CD14-positive monocyte (primary cell): ENCODE data around the gene CYP46A1. TPM values are rescaled to one million over a fixed set of nuclear protein-coding genes. Genes with fewer than 3 reads are reported as not detected.

Source experiments
- DNase-seq, 3 donors: peaks; one replicate each; pipeline ENCODE4 v3.0.0-alpha.2; 2011 to 2022
- H2AFZ ChIP-seq: 2 replicates; pipeline ENCODE4 v1.6.0; 2012; ENCODE audit warnings: mild to moderate bottlenecking, low read depth, low read length, inconsistent platforms; ENCODE audit not compliant: insufficient read depth, poor library complexity, severe bottlenecking
- H3K27ac ChIP-seq, 2 donors: 1 replicate in 1 of 2; 2 replicates in 1 of 2; pipeline ENCODE4 v1.5.1; 2012 to 2013; ENCODE audit warnings: low read length in 2 of 2, control low read depth in 1 of 2, inconsistent platforms in 1 of 2, low read depth in 1 of 2, mild to moderate bottlenecking in 1 of 2
- H3K27me3 ChIP-seq, 2 donors: one replicate each; pipeline versions ENCODE4 v1.6.0 to v1.6.1; 2011 to 2013; ENCODE audit warnings: low read length in 2 of 2; ENCODE audit not compliant: control insufficient read depth in 2 of 2, insufficient read depth in 2 of 2
- H3K36me3 ChIP-seq, 2 donors: replicated peaks in 1 of 2; 1 replicate in 1 of 2; 2 replicates in 1 of 2; pipeline versions ENCODE4 v1.5.1 to v1.6.1; 2012 to 2013; ENCODE audit warnings: low read length in 2 of 2, control low read depth in 1 of 2, inconsistent platforms in 1 of 2, mild to moderate bottlenecking in 1 of 2; ENCODE audit not compliant: insufficient read depth in 2 of 2, control insufficient read depth in 1 of 2
- H3K4me1 ChIP-seq, 2 donors: 1 replicate in 1 of 2; 2 replicates in 1 of 2; pipeline versions ENCODE4 v1.5.1 to v1.6.1; 2012 to 2013; ENCODE audit warnings: low read length in 2 of 2, control low read depth in 1 of 2, inconsistent platforms in 1 of 2, mild to moderate bottlenecking in 1 of 2, moderate library complexity in 1 of 2; ENCODE audit not compliant: insufficient read depth in 2 of 2, control insufficient read depth in 1 of 2
- H3K4me2 ChIP-seq: replicated peaks from 2 replicates; pipeline ENCODE3; 2012; ENCODE audit warnings: low read length, moderate library complexity, mild to moderate bottlenecking; ENCODE audit not compliant: poor library complexity, severe bottlenecking; ENCODE audit errors: extremely low read depth
- H3K4me3 ChIP-seq, 3 experiments: fragments of 200-600 bp in 1 of 3; sonication (generic) in 1 of 3; replicated peaks in 1 of 3; 1 replicate in 2 of 3; 2 replicates in 1 of 3; pipeline ENCODE4 v1.5.1; 2011 to 2013; ENCODE audit warnings: low read length in 3 of 3, mild to moderate bottlenecking in 3 of 3, control low read depth in 2 of 3, low read depth in 2 of 3, inconsistent platforms in 1 of 3, moderate library complexity in 1 of 3
- H3K79me2 ChIP-seq: 2 replicates; pipeline ENCODE4 v1.6.0; 2012; ENCODE audit warnings: mild to moderate bottlenecking, control low read depth, inconsistent platforms, low read length, moderate library complexity; ENCODE audit not compliant: insufficient read depth
- H3K9ac ChIP-seq: 2 replicates; pipeline ENCODE4 v1.6.0; 2017; ENCODE audit warnings: low read length, mild to moderate bottlenecking; ENCODE audit not compliant: insufficient read depth, poor library complexity, severe bottlenecking
- H3K9me3 ChIP-seq, 2 donors: replicated peaks in 1 of 2; 1 replicate in 1 of 2; 2 replicates in 1 of 2; pipeline versions ENCODE4 v1.5.1 to v1.6.1; 2012 to 2013; ENCODE audit warnings: low read length in 2 of 2, control low read depth in 1 of 2; ENCODE audit not compliant: control insufficient read depth in 1 of 2, insufficient read depth in 1 of 2
- H4K20me1 ChIP-seq: 2 replicates; pipeline ENCODE4 v1.6.0; 2012; ENCODE audit warnings: mild to moderate bottlenecking, low read length, control low read depth, moderate library complexity; ENCODE audit not compliant: insufficient read depth
- H3K27ac Mint-ChIP-seq, 7 donors: one replicate each; pipeline ENCODE4 v1.8.0; 2020; ENCODE audit warnings: mild to moderate bottlenecking in 7 of 7, mixed read lengths in 7 of 7, moderate library complexity in 6 of 7, inconsistent platforms in 2 of 7
- H3K27me3 Mint-ChIP-seq, 3 donors: one replicate each; pipeline ENCODE4 v1.8.0; 2021 to 2022; ENCODE audit warnings: low read depth in 3 of 3, mild to moderate bottlenecking in 3 of 3, mixed read lengths in 3 of 3, moderate library complexity in 3 of 3, inconsistent platforms in 1 of 3
- H3K36me3 Mint-ChIP-seq, 2 donors: one replicate each; pipeline ENCODE4 v1.8.0; 2020; ENCODE audit warnings: mixed read lengths in 2 of 2, inconsistent platforms in 1 of 2, mild to moderate bottlenecking in 1 of 2
- H3K4me1 Mint-ChIP-seq: one replicate; pipeline ENCODE4 v1.8.0; 2020; ENCODE audit warnings: mild to moderate bottlenecking, mixed read lengths
- H3K4me3 Mint-ChIP-seq, 2 donors: one replicate each; pipeline ENCODE4 v1.8.0; 2020; ENCODE audit warnings: mild to moderate bottlenecking in 2 of 2, mixed read lengths in 2 of 2, moderate library complexity in 1 of 2
- H3K9me3 Mint-ChIP-seq, 7 donors: one replicate each; pipeline ENCODE4 v1.8.0; 2020 to 2022; ENCODE audit warnings: mixed read lengths in 7 of 7, mild to moderate bottlenecking in 6 of 7, moderate library complexity in 6 of 7, inconsistent platforms in 2 of 7
- WGBS: methylation state at CpG from one replicate; pipeline ENCODE4 v1.1.5; 2013; ENCODE audit warnings: missing lambda C conversion rate; ENCODE audit not compliant: insufficient coverage; 5-methylcytosine and 5-hydroxymethylcytosine counted together
- intact Hi-C, 2 donors: fragments of 100-400 bp; cut with micrococcal nuclease; formaldehyde crosslinking; loops; one replicate each; pipeline versions ENCODE4 v1.15.0 to v1.15.1; 2023
- polyA plus RNA-seq, 3 donors: library from polyadenylated mRNA; depleted of rRNA in 1 of 3; unstranded in 2 of 3; stranded (reverse) in 1 of 3; fragments of 300-500 nt in 2 of 3; fragments of >200 nt in 1 of 3; fragmentation: Illumina TruSeq in 2 of 3; gene quantifications; 1 replicate in 2 of 3; 2 replicates in 1 of 3; pipeline ENCODE4 v1.2.3, GENCODE V29; 2012 to 2021
- TF ChIP-seq, protein P1 (sequence below): fragments of 200-600 bp; IDR thresholded peaks from one replicate; pipeline ENCODE4 v1.8.0; 2022; ENCODE audit warnings: antibody characterized with exemption, mild to moderate bottlenecking

Gene CYP46A1
- polyA plus RNA-seq, 3 donors, result not detected

- H3K79me2 ChIP-seq, result no peaks in the 10 kb centered on the region
- H3K9me3 ChIP-seq, result peaks cover 21 to 28% of the 10 kb centered on the region in 2 donors
- no peaks in the 10 kb centered on the region for H3K36me3 ChIP-seq
- H3K27ac Mint-ChIP-seq, result no peak overlapping the region
- no peak overlapping the region for H3K4me3 ChIP-seq
- no CpG with 5 or more reads among the region's 3 CpGs for WGBS
- intact Hi-C loops, result no loop called here
- H3K27me3 Mint-ChIP-seq, result peaks cover 0 to 8% (median 2%) of the 10 kb centered on the region in 3 donors
- peaks cover 0 to 2% of the 10 kb centered on the region in 2 donors for H3K27me3 ChIP-seq
- peaks cover 5% of the 10 kb centered on the region for H3K4me1 Mint-ChIP-seq
- TF ChIP-seq, protein P1, sequence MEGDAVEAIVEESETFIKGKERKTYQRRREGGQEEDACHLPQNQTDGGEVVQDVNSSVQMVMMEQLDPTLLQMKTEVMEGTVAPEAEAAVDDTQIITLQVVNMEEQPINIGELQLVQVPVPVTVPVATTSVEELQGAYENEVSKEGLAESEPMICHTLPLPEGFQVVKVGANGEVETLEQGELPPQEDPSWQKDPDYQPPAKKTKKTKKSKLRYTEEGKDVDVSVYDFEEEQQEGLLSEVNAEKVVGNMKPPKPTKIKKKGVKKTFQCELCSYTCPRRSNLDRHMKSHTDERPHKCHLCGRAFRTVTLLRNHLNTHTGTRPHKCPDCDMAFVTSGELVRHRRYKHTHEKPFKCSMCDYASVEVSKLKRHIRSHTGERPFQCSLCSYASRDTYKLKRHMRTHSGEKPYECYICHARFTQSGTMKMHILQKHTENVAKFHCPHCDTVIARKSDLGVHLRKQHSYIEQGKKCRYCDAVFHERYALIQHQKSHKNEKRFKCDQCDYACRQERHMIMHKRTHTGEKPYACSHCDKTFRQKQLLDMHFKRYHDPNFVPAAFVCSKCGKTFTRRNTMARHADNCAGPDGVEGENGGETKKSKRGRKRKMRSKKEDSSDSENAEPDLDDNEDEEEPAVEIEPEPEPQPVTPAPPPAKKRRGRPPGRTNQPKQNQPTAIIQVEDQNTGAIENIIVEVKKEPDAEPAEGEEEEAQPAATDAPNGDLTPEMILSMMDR, result no peak
- no peaks in the 10 kb centered on the region for H3K4me1 ChIP-seq
- H2AFZ ChIP-seq, result no peak overlapping the region
- no peak overlapping the region for H3K4me2 ChIP-seq
- H3K27ac ChIP-seq, result no peak overlapping the region
- peaks cover 0 to 4% of the 10 kb centered on the region in 2 donors for H3K36me3 Mint-ChIP-seq
- peaks cover 13 to 34% (median 22%) of the 10 kb centered on the region in 7 donors for H3K9me3 Mint-ChIP-seq
- H3K4me3 Mint-ChIP-seq, result no peak overlapping the region
- H3K9ac ChIP-seq, result no peak overlapping the region
- DNase-seq, result no peak
- no peaks in the 10 kb centered on the region for H4K20me1 ChIP-seq
Measured at GRCh38 chr14:99703381-99703780, 19.3 kb downstream of the CYP46A1 start.

DNA sequence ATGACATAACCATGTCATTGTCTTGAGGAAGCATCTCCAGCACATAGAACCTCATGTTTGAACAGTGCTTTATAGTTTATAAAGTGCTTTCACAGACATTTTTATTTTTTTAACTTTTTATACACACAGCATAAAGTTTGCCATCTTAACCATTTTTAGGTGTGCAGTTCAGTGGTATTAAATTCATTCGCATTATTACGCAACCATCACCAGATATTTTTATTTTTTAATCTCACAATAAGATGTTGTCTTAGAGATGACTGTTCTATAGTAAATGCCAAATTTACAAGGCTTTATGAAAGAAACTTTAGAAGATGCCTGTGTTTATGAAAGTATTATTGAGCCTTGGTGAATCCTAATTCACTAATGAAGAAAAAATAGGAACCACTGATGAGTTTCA lies 19.9 kb downstream of the CYP46A1 start:
- no peaks in the 10 kb centered on the region for H3K36me3 ChIP-seq
- H3K36me3 Mint-ChIP-seq, result peaks cover 0 to 4% of the 10 kb centered on the region in 2 donors
- no peak for DNase-seq
- H3K4me2 ChIP-seq, result no peak overlapping the region
- H3K4me1 ChIP-seq, result no peaks in the 10 kb centered on the region
- H3K27ac Mint-ChIP-seq, result no peak overlapping the region
- no peak overlapping the region for H3K4me3 Mint-ChIP-seq
- peaks cover 0 to 7% (median 2%) of the 10 kb centered on the region in 3 donors for H3K27me3 Mint-ChIP-seq
- H3K9me3 ChIP-seq, result peaks cover 21 to 31% of the 10 kb centered on the region in 2 donors
- H2AFZ ChIP-seq, result no peak overlapping the region
- no peak overlapping the region for H3K27ac ChIP-seq
- no peak overlapping the region for H3K9ac ChIP-seq
- no peak overlapping the region for H3K4me3 ChIP-seq
- H3K27me3 ChIP-seq, result no peaks in the 10 kb centered on the region
- intact Hi-C loops, result no loop called here
- H3K79me2 ChIP-seq, result no peaks in the 10 kb centered on the region
- peaks cover 2% of the 10 kb centered on the region for H3K4me1 Mint-ChIP-seq
- no CpG with 5 or more reads among the region's 2 CpGs for WGBS
- H4K20me1 ChIP-seq, result no peaks in the 10 kb centered on the region
- TF ChIP-seq, protein P1, result no peak
- peaks cover 13 to 36% (median 23%) of the 10 kb centered on the region in 7 donors for H3K9me3 Mint-ChIP-seq
